Esophagus squamous epithelium (tissue), 4 donors: ENCODE data around the gene ATP6V0A4.

Experiments
- CTCF ChIP-seq, 6 experiments: fragments of 450-650 bp in 4 of 6; fragments of 200-600 bp in 2 of 6; sonication (generic) in 2 of 6; IDR thresholded peaks; one replicate each; pipeline ENCODE4 v1.5.1; 2016 to 2019; ENCODE audit warnings: antibody characterized with exemption in 6 of 6, mild to moderate bottlenecking in 4 of 6, moderate library complexity in 4 of 6
- POLR2A ChIP-seq, 4 donors: fragments of 450-650 bp; IDR thresholded peaks; one replicate each; pipeline ENCODE4 v1.6.1; 2017; ENCODE audit warnings: antibody characterized with exemption in 4 of 4, mild to moderate bottlenecking in 4 of 4, moderate library complexity in 3 of 4

- TF ChIP-seq CTCF (IDR thresholded peaks at IDR 0.05): no peak
- no peak for TF ChIP-seq POLR2A (IDR thresholded peaks at IDR 0.05)
Measured at GRCh38 chr7:138845711-138846110, 47.7 kb upstream of the ATP6V0A4 start.
